ENCODE measurements around the gene NEK10. TPM values are rescaled to one million over a fixed set of nuclear protein-coding genes. Genes with fewer than 3 reads are reported as not detected.

Gene NEK10
- total RNA-seq, 4 donors from 2014 or later = 1.6 to 2.6 (median 2.0) TPM

DNA sequence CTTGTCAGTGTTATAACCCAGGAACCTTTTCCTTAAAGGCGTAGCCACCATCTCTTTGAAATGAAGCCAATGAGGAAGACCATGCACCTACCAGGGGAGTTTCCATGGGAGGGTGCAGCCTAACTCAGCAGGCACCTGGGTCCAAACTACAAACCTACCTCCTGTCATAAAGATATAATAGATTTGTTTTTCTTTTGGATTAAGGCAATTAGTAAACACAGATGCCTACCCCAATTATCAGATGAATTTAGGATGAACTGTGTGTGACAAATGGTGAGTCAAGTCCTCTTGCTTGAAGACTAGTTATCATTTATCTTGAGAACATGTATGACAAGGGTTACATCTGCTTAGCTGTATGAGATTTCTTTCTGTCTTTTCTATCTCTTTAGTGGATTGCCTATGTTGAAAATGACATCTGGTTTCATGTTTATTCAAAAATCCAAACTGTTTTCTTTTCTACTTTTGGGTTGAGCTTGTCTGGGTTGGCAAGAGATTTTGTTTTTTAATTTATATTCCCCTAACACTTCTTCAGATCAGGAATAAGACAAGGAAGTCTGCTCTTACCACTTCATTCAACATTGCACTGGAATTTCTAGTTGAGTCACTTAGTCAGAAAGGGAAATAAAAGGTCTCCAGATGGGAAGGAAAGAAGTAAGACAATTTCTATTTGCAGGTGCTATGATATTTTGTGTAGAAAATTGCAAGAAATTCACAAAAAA, 149.9 kb downstream of the NEK10 start:
- intact Hi-C loops (cut with DNase I) = no loop called here
- Histone ChIP-seq H3K36me3 (no peaks in the 10 kb centered on the region), H3K27ac (no peak overlapping the region), H3K4me1 (no peaks in the 10 kb centered on the region), H3K27me3 (no peaks in the 10 kb centered on the region), H3K4me3 (replicated peaks in 1 of 3) (no peak overlapping the region), H3K9me3 (no peaks in the 10 kb centered on the region)
- TF ChIP-seq POLR2A (IDR thresholded peaks at IDR 0.05) = no peak
- TF ChIP-seq, protein P1, sequence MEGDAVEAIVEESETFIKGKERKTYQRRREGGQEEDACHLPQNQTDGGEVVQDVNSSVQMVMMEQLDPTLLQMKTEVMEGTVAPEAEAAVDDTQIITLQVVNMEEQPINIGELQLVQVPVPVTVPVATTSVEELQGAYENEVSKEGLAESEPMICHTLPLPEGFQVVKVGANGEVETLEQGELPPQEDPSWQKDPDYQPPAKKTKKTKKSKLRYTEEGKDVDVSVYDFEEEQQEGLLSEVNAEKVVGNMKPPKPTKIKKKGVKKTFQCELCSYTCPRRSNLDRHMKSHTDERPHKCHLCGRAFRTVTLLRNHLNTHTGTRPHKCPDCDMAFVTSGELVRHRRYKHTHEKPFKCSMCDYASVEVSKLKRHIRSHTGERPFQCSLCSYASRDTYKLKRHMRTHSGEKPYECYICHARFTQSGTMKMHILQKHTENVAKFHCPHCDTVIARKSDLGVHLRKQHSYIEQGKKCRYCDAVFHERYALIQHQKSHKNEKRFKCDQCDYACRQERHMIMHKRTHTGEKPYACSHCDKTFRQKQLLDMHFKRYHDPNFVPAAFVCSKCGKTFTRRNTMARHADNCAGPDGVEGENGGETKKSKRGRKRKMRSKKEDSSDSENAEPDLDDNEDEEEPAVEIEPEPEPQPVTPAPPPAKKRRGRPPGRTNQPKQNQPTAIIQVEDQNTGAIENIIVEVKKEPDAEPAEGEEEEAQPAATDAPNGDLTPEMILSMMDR (IDR thresholded peaks at IDR 0.05) = no peak
- DNase-seq = no peak
- WGBS, 2 donors = 92 to 95% methylated on average over 1 of the region's 1 CpG

DNA sequence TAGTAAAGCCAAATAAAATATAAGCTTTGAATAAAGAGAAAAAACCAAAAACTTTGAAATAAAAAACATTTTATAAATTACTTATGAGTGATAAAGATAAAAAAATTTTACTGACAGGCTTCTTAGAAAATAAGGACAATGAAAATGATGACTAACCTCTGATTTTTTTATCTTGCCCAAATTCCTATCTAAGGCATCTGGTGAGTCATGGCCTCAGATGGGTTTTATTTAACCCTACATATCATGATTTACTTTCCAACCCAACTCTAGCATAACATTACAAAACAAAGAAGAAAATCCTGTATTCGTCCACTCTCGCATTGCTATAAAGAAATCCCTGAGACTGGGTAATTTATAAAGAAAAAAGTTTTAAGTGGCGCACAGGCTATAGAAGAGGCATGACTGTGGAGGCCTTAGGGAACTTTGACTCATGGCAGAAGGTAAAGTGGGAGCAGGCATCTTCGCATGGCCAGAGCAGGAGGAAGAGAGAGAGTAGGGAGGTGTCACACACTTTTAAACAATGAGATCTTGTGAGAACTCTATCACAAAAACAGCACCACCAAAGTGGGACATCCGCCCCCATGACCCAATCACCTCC, 152.1 kb downstream of the NEK10 start:
- TF ChIP-seq POLR2A (IDR thresholded peaks at IDR 0.05) = no peak
- TF ChIP-seq, protein P1 (IDR thresholded peaks at IDR 0.05) = no peak
- 93 to 96% methylated on average over 5 of the region's 5 CpGs for WGBS, 2 donors
- no peaks in the 10 kb centered on the region for H3K9me3 ChIP-seq

DNA sequence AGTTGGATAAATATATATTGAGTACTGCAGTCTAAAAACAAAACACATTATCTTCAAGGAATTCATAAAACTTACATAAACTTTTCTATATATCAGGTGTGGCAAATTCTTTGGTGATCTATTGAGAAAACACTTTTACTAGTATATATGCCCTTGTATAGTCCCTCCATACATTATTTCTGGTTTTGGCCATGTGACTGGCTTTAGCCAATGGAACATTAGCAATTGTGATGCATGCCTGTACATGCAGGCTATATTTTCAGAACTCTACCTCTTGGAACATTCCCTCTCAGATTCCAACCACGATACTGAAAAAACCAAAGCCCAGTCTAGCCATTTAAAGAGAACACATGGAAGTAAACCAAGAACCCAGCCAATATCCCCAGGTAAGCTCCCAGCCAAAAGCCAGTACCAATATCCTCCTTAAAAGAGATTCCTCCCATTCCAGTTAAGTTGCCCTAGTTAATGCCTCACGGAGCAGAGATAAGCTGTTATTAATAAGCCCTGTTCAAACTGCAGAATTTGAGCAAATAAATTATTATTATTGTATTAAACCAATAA, 152.8 kb downstream of the NEK10 start:
- TF ChIP-seq, protein P1 (IDR thresholded peaks at IDR 0.05) = no peak
- no peak for TF ChIP-seq POLR2A (IDR thresholded peaks at IDR 0.05)
- H3K36me3 ChIP-seq = no peaks in the 10 kb centered on the region
- intact Hi-C loops (cut with DNase I) = no loop called here
- H3K4me3 ChIP-seq (replicated peaks in 1 of 3) = no peak overlapping the region
- H3K4me1 ChIP-seq = no peaks in the 10 kb centered on the region
- DNase-seq = no peak
- 80 to 84% methylated on average over 2 of the region's 2 CpGs for WGBS, 2 donors
- no peaks in the 10 kb centered on the region for H3K27me3 ChIP-seq
- no peaks in the 10 kb centered on the region for H3K9me3 ChIP-seq
- no peak overlapping the region for H3K27ac ChIP-seq

More for the DNA sequence above, 152.1 kb downstream of the NEK10 start:
- H3K4me3 ChIP-seq (replicated peaks in 1 of 3) = no peak overlapping the region
- intact Hi-C loops (cut with DNase I) = no loop called here
- H3K4me1 ChIP-seq = no peaks in the 10 kb centered on the region
- no peaks in the 10 kb centered on the region for H3K36me3 ChIP-seq
- H3K27ac ChIP-seq = no peak overlapping the region
- no peaks in the 10 kb centered on the region for H3K27me3 ChIP-seq
- DNase-seq = no peak

DNA sequence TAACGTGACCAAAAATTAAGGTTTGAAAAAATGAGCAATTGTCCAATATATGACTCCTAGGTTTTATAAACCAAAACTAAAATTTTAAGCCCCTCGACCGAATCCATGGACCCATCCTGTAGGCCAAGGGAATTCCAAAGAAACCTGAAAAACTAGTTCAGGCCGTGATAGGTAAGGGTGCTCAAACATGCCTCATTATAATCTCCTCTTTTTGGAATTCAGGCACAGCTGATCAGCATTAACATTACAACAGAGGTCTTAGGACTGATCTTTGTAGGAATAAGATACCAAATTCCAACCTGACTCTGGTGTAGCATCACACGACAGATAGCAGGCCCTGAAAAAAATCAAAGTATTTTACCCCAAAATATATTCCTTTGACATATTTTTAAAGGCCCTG, 155.7 kb downstream of the NEK10 start:
- Histone ChIP-seq H3K9me3 (no peaks in the 10 kb centered on the region), H3K27me3 (no peaks in the 10 kb centered on the region), H3K4me3 (replicated peaks in 1 of 3) (no peak overlapping the region), H3K36me3 (no peaks in the 10 kb centered on the region), H3K27ac (no peak overlapping the region), H3K4me1 (no peaks in the 10 kb centered on the region)
- 58 to 71% methylated on average over 5 of the region's 5 CpGs for WGBS, 2 donors
- TF ChIP-seq, protein P1 (IDR thresholded peaks at IDR 0.05) = no peak
- no peak for TF ChIP-seq POLR2A (IDR thresholded peaks at IDR 0.05)
- intact Hi-C loops (cut with DNase I) = no loop called here
- no peak for DNase-seq

All from thyroid gland (tissue), 4 donors.